Aorta (tissue), 4 donors: ENCODE data around the gene PLCD3. TPM values are rescaled to one million over a fixed set of nuclear protein-coding genes. Genes with fewer than 3 reads are reported as not detected.

Experiments used
- microRNA-seq, 2 donors: library from miRNA; unstranded; fragments of <30 nt; microRNA quantifications; one replicate each; pipeline ENCODE4 v1.2.0, GENCODE V29; 2020
- polyA plus RNA-seq, 2 donors: library from polyadenylated mRNA; stranded (reverse); fragments of 200-250 nt; gene quantifications; one replicate each; pipeline ENCODE4 v1.2.3, GENCODE V29; 2013
- total RNA-seq, 2 donors: library from RNA; stranded (reverse); fragmentation: NEBNext Ultra II Directional; extraction: Animal tissue kit (Norgen Biotek cat#: 25700); gene quantifications; one replicate each; pipeline ENCODE4 v1.2.1, GENCODE V29; 2021
- donor health status: healthy with polysubstance abuse.
- donor health status: Bipolar disorder and iron deficiency.
- donor health status: DM: no; HTN: no; CAD: no.
- donor health status: DM: yes; HTN: yes; CAD: no.

PLCD3 gene
- total and polyA plus RNA-seq, 4 donors, result 22.8 to 97.4 (median 94.2) TPM

Small RNA genes within 50 kb of the gene (microRNA-seq; reads per million reads assigned to microRNA genes)
- 0.99 to 1.2 reads per million in 2 donors for gene MIR6784

Other genes with a start within 250 kb of the PLCD3 start
- gene EFTUD2, start 233.1 kb downstream of the PLCD3 start, total RNA-seq, result 10 to 100 TPM; 64.4 to 78.6 TPM
- gene EFTUD2, start 233.1 kb downstream of the PLCD3 start, polyA plus RNA-seq, result 10 to 100 TPM; 17.8 to 37.7 TPM
- gene GFAP, start 217.0 kb downstream of the PLCD3 start, total RNA-seq, result 10 to 100 TPM in 1 of 2 donors, 1 to 10 TPM in 1; 2.3 to 17.6 TPM
- gene GFAP, start 217.0 kb downstream of the PLCD3 start, polyA plus RNA-seq, result 1 to 10 TPM; 1.4 to 7.9 TPM
- 1 to 10 TPM in 1 of 2 donors, under 1 TPM in 1; 0.16 to 1.7 TPM for gene KIF18B, start 184.7 kb downstream of the PLCD3 start, total RNA-seq
- gene KIF18B, start 184.7 kb downstream of the PLCD3 start, polyA plus RNA-seq, result under 1 TPM in 1 of 2 donors, not detected in 1; 0.05 TPM
- gene C1QL1, start 164.2 kb downstream of the PLCD3 start, total RNA-seq, result 1 to 10 TPM in 1 of 2 donors, not detected in 1; 1.3 TPM
- not detected for gene C1QL1, start 164.2 kb downstream of the PLCD3 start, polyA plus RNA-seq
- 10 to 100 TPM; 22.7 to 33.1 TPM for gene DCAKD, start 80.9 kb downstream of the PLCD3 start, total RNA-seq
- gene DCAKD, start 80.9 kb downstream of the PLCD3 start, polyA plus RNA-seq, result 10 to 100 TPM; 14.5 to 20.1 TPM
- gene NMT1, start 71.2 kb downstream of the PLCD3 start, total RNA-seq, result 100 to 1,000 TPM; 103 to 104 TPM
- 100 to 1,000 TPM in 1 of 2 donors, 10 to 100 TPM in 1; 33.8 to 124 TPM for gene NMT1, start 71.2 kb downstream of the PLCD3 start, polyA plus RNA-seq
- 10 to 100 TPM; 16.1 to 23.4 TPM for gene ACBD4, start 3.2 kb upstream of the PLCD3 start, total RNA-seq
- 10 to 100 TPM; 68.6 to 69.7 TPM for gene ACBD4, start 3.2 kb upstream of the PLCD3 start, polyA plus RNA-seq
- 10 to 100 TPM; 48.7 to 64.0 TPM for gene HEXIM1, start 16.0 kb upstream of the PLCD3 start, total RNA-seq
- gene HEXIM1, start 16.0 kb upstream of the PLCD3 start, polyA plus RNA-seq, result 10 to 100 TPM; 40.8 to 62.6 TPM
- gene HEXIM2, start 29.4 kb upstream of the PLCD3 start, total RNA-seq, result 1 to 10 TPM; 2.7 to 6.0 TPM
- gene HEXIM2, start 29.4 kb upstream of the PLCD3 start, polyA plus RNA-seq, result 1 to 10 TPM; 4.4 to 10.0 TPM
- 10 to 100 TPM; 24.0 to 51.7 TPM for gene FMNL1, start 89.4 kb upstream of the PLCD3 start, total RNA-seq
- gene FMNL1, start 89.4 kb upstream of the PLCD3 start, polyA plus RNA-seq, result 10 to 100 TPM in 1 of 2 donors, 1 to 10 TPM in 1; 2.2 to 11.9 TPM
- not detected for gene SPATA32, start 129.6 kb upstream of the PLCD3 start, total RNA-seq
- not detected for gene SPATA32, start 129.6 kb upstream of the PLCD3 start, polyA plus RNA-seq
- 10 to 100 TPM; 10.6 to 19.7 TPM for gene MAP3K14, start 184.5 kb upstream of the PLCD3 start, total RNA-seq
- gene MAP3K14, start 184.5 kb upstream of the PLCD3 start, polyA plus RNA-seq, result 1 to 10 TPM; 5.9 to 6.0 TPM